Measurements from ENCODE around the gene TDRKH.

TDRKH gene, protein sequence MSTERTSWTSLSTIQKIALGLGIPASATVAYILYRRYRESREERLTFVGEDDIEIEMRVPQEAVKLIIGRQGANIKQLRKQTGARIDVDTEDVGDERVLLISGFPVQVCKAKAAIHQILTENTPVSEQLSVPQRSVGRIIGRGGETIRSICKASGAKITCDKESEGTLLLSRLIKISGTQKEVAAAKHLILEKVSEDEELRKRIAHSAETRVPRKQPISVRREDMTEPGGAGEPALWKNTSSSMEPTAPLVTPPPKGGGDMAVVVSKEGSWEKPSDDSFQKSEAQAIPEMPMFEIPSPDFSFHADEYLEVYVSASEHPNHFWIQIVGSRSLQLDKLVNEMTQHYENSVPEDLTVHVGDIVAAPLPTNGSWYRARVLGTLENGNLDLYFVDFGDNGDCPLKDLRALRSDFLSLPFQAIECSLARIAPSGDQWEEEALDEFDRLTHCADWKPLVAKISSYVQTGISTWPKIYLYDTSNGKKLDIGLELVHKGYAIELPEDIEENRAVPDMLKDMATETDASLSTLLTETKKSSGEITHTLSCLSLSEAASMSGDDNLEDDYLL

GRCh38 chr1:151790071-151790939, at the start of gene TDRKH:
Gene TDRKH, minus strand, starts transcription at chr1:151790500. Its CDS starts 7,478 bp downstream, at chr1:151783022.
- DNase-seq: peak; percentile 97

GRCh38 chr1:151839457-151840403, 49.4 kb upstream of the TDRKH start, which contains the start of gene C2CD4D:
Gene C2CD4D, minus strand, starts transcription at chr1:151839820. Its CDS starts 831 bp downstream, at chr1:151838989.
- peak; percentile 65 for DNase-seq

DNA sequence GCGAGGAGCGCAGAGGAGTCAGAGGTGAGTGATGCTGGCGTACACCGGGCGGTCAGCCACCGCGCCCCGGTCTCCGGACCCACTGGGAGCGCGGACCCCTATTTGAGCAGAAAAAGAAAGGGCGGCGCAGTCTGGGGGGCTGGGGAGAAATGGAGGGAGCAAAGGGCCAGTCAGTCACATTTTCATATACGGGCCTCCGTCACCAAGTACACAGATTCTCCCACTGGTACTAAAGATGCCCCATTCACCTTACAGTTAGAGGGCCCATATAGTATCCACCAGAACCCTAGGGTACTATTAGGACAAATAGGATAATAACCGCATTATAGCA, 48.7 kb upstream of the TDRKH start:
- DNase-seq: no peak

DNA sequence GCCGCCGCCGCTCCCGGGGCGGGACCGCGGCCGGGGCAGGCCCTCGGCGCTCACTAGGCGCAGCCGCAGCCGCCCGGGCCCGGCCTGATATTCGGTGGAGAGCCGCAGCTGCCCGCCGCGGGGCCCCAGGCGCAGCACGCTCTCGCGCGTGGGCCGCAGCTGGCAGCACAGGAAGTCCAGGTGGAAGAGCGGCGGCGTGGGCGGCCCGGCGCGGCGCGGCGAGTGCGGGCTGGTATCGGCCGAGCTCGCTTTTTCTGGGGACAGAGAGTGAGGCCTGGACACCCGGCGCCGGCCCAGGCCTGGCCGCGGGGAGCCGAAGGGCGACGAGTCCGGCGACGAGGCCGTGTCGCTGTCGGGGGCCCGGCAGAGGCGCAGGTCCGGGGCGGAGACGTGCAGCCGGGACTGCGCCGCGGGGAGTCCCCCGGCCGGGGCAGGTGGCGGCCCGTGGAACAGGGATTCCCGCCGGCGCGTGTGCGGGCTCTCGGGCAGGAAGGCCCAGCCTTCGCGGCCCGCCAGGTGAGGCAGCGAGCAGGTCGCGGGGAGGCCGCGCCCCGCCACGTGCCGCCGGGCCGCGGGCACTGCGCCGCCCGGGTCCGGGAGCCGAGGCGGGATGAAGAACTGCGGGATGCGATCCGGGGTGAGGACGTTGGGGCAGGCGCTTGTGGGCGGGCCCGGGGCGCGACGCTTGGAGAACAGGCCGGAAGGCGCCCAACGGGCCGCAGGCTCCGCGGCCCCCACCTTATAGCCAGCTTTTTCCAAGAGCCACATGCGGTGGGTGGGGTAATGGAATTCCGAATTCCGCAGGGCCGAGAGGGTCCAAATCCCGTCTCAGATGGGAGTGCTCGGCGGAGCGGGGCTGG, 48.2 kb upstream of the TDRKH start:
- DNase-seq: no peak

GRCh38 chr1:151837884-151838221, 47.6 kb upstream of the TDRKH start:
- DNase-seq: no peak

DNA sequence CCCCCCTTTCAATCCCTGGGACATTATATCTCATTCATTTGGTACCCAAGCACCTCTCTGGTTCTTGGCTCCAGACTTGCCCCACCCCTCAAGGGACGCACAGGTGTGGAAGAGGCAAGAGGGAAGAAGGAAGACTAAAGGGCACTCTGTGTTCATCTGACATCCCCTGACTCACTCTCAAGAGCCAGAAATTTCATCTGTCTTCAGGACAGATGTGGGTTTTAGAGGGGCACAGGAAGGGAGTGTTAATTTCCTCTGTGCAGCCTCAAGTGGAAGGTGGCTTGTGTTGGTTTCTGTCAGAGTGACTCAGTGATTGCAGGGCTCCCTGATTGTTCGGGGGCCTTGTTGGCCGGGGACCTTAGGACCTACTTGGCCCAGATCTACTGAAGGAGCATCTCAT, 46.9 kb upstream of the TDRKH start:
- no peak for DNase-seq

- no peak for DNase-seq
Observed at GRCh38 chr1:151835596-151835995, 45.3 kb upstream of the TDRKH start.

- DNase-seq: no peak
Observed at GRCh38 chr1:151834239-151834638, 43.9 kb upstream of the TDRKH start.

DNA sequence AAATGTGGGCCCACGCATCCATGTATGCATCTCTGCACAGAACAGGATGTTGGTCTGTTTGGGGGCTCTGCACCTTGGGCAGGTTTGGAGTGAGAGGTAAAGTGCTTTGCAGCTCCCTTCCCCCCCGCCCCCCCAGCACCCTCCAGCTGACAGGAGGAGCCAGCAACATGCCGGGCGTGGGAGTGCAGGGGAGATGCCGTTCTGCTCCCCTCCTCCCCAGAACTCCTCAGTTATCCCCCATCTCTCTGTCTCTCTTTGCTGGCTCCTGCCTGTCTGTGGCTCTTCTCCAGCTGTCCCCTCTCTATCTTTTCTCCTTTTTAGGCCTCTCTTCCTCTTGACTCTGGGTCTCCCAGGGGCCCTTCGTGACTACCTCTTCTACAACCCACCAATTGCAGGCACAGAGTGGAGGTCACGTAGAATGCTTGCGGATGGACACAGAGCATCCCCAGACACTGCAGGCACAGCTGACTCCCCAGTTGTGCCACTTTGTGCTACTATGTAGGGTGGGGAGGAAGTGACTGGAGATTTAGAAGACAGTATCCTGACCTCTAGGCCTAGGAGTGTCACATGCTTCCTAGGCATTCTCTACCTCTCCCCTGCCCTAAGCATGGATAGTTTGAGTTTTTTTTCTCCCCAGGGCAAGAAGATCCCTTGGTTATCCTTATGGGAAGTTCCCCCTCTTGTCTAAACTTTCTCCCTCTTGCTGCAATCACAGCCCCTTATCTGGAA, 43.0 kb upstream of the TDRKH start:
- DNase-seq: no peak

DNA sequence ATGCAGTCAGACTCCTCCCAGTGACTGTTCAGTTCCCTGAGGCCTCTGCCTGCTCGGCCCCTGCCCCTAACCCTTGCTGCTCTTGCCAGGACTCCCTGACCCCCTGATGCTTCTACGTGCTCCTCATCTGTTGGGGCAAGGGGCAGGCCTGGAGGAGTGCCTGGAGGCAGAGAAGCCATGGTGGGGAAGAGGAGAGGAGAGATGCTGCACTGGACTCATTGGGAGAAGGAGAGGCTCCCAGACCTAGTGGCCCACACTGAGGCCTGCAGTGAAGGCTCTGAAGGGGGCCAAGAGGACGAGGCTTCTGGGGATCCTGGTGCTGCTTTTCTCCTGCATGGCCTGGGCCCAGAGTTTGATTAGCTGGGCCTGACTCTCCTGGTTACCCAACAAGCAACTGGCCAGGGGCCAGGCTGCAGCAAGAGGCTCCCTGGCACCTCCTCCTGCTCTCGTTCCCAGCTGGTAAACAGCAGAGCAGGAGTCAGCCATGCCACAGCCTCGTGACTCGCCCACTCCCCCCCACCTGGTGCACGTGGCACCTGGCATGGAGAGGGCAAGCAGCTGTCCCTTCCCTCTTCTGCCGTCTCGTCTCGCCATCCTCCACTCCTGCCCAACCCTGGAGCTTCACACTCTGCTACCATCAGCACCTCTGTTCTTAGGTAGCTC, 42.1 kb upstream of the TDRKH start:
- no peak for DNase-seq

DNA sequence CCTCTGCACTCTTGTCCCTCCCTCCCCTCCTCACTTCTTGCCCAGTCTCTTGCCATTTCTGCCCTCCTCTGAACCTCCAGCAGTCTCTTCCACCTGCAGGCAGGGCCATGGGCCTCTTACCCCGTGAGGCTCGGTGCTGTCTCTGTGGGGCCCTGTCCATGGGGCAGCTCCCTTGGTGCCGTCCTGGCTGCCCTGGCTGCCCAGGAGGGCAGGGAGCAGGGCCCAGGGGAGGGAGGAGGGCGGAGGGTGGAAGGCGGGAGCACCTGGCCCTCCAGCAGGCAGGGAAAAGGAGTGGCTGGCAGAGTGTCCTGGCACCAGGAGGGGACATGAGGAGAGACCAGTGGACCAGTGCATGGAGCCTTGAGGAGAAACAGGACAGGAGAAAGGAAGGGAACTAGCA, 41.3 kb upstream of the TDRKH start, which contains the start of gene RORC:
Gene RORC, minus strand, starts transcription at position 198 of the 400 bp plus-strand sequence. Its CDS starts 38 bp downstream, at position 160.
- no peak for DNase-seq

DNA sequence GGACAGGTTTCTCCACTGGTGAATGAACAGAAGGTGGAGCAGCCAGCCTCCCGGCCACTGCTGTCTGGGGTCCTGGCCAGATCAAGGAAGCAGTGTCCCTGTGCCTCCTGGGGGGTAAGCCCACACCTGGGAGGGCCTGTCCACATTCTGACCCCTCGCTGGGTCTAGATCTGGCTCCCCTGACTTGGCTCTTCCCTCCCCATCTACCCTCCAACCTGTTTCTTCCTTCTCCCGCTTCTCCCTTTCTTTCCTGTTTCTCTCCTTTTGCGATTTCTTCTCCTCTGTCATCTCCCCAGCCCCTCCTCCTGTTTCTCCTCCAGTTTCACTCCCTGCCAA, 40.9 kb upstream of the TDRKH start:
- DNase-seq: no peak

DNA sequence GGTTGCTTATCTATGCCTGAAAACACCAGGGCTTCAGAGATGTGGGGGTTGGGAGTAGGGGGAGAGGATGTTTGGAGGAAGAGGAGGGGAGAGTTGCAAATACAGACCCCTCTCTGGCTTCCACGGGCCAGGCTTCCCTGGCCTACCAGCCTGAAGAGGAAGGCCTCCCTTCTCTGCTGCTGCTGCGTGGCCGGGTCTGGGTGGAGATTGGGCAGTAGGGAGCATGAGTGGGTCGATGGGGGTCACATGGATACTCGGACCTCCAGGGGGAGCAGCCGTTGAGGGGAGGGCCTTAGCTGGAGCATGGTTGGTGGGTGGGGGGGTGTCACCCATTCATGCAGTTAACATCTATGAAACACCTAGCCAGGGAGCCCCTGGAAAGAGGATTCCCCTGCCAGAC, 39.8 kb upstream of the TDRKH start:
- no peak for DNase-seq

- DNase-seq: no peak
Observed at GRCh38 chr1:151829352-151830046, 39.2 kb upstream of the TDRKH start.

- DNase-seq: no peak
Observed at GRCh38 chr1:151828921-151829320, 38.6 kb upstream of the TDRKH start.

- no peak for DNase-seq
Observed at GRCh38 chr1:151827853-151828252, 37.6 kb upstream of the TDRKH start.

- no peak for DNase-seq
Observed at GRCh38 chr1:151825751-151826660, 35.7 kb upstream of the TDRKH start.

- no peak for DNase-seq
Observed at GRCh38 chr1:151825204-151825603, 34.9 kb upstream of the TDRKH start.

- DNase-seq: no peak
Observed at GRCh38 chr1:151823175-151823574, 32.9 kb upstream of the TDRKH start.
